Adrenal gland (tissue), 5 donors: Measurements from ENCODE around the gene DNAJB8.

Source experiments
- CTCF ChIP-seq, 6 experiments: fragments of 450-650 bp in 4 of 6; fragments of 200-600 bp in 2 of 6; sonication (generic) in 1 of 6; IDR thresholded peaks; 1 replicate in 5 of 6; 2 replicates in 1 of 6; pipeline versions ENCODE4 v1.5.1 to v1.8.0; 2016 to 2021; ENCODE audit warnings: antibody characterized with exemption in 6 of 6, mild to moderate bottlenecking in 2 of 6, moderate library complexity in 1 of 6
- POLR2A ChIP-seq, 2 donors: fragments of 450-650 bp; IDR thresholded peaks; one replicate each; pipeline ENCODE4 v1.6.1; 2017; ENCODE audit warnings: antibody characterized with exemption in 2 of 2, mild to moderate bottlenecking in 2 of 2, moderate library complexity in 1 of 2
- donor health status: DM: no; HTN: no; CAD: no.

DNA sequence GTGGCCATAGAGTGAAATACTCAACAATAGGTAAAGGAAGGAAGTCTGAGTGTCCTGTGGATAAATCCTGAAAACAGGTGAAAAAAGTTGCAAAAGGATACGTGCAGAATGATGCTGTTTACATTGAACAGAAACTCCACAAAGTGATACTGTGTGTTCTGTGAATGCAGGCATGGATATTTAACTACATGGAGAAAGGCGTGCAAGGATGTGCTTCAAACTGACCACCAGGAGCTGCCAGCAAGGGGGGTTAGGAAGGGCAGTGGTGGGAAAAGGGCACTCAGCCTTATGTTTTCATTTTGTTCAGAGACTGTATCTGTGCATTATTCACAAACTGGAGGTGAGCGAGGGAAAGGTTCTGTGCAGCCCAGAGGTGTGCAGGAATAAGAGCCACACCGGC, 47.4 kb downstream of the DNAJB8 start:
- TF ChIP-seq CTCF (IDR thresholded peaks at IDR 0.05) = no peak
- no peak for TF ChIP-seq POLR2A (IDR thresholded peaks at IDR 0.05)
